CD4-positive, alpha-beta T cell (primary cell): ENCODE data around the gene JAK1. TPM values are rescaled to one million over a fixed set of nuclear protein-coding genes. Genes with fewer than 3 reads are reported as not detected.

ENCODE experiments used
- ATAC-seq: fragments of 200-7000 bp; cut with Tn5 transposase; one replicate; pipeline ENCODE4 v1.10.0; 2022; ENCODE audit warnings: mild to moderate bottlenecking; ENCODE audit not compliant: poor library complexity
- CTCF ChIA-PET: fragments of 350-600 bp; sonication (Branson Sonifier 250); formaldehyde crosslinking; loops from one replicate; lab custom pipeline; 2021; ENCODE audit warnings: antibody characterized with exemption, inconsistent platforms; lab: Charles Lee
- POLR2A ChIA-PET: fragments of 350-600 bp; sonication (Branson Sonifier 250); formaldehyde crosslinking; loops from one replicate; lab custom pipeline; 2021; ENCODE audit warnings: antibody characterized with exemption, inconsistent platforms; lab: Charles Lee
- DNase-seq, 14 experiments: peaks; one replicate each; pipeline ENCODE4 v3.0.0-alpha.2; 2013 to 2020; ENCODE audit warnings: mixed read lengths in 2 of 14
- H3K27ac ChIP-seq, 2 donors: one replicate each; pipeline versions ENCODE4 v1.5.1 to v1.7.0; 2013; ENCODE audit warnings: low read length in 2 of 2, low read depth in 1 of 2, mild to moderate bottlenecking in 1 of 2
- H3K27me3 ChIP-seq, 2 experiments: 1 replicate in 1 of 2; 2 replicates in 1 of 2; pipeline versions ENCODE4 v1.6.1 to v1.7.0; 2013; ENCODE audit warnings: low read length in 2 of 2, control low read depth in 1 of 2, mild to moderate bottlenecking in 1 of 2, moderate library complexity in 1 of 2; ENCODE audit not compliant: insufficient read depth in 2 of 2, control insufficient read depth in 1 of 2
- H3K36me3 ChIP-seq: one replicate; pipeline ENCODE4 v1.6.1; 2013; ENCODE audit warnings: low read length, control low read depth; ENCODE audit not compliant: insufficient read depth
- H3K4me1 ChIP-seq: one replicate; pipeline ENCODE4 v1.6.1; 2013; ENCODE audit warnings: low read length, control low read depth; ENCODE audit not compliant: insufficient read depth
- H3K4me3 ChIP-seq: one replicate; pipeline ENCODE4 v1.5.1; 2013; ENCODE audit warnings: mild to moderate bottlenecking, low read length, moderate library complexity
- H3K9me3 ChIP-seq, 2 experiments: 1 replicate in 1 of 2; 2 replicates in 1 of 2; pipeline versions ENCODE4 v1.6.1 to v1.7.0; 2013; ENCODE audit warnings: low read length in 2 of 2, mild to moderate bottlenecking in 2 of 2, control low read depth in 1 of 2, moderate library complexity in 1 of 2; ENCODE audit not compliant: control insufficient read depth in 1 of 2, insufficient read depth in 1 of 2
- H3K27ac Mint-ChIP-seq: one replicate; pipeline ENCODE4 v1.8.0; 2020; ENCODE audit warnings: mixed read lengths
- H3K27me3 Mint-ChIP-seq: one replicate; pipeline ENCODE4 v1.8.0; 2021; ENCODE audit warnings: mixed read lengths
- H3K36me3 Mint-ChIP-seq: one replicate; pipeline ENCODE4 v1.8.0; 2021; ENCODE audit warnings: low read depth, mixed read lengths
- H3K4me1 Mint-ChIP-seq: one replicate; pipeline ENCODE4 v1.8.0; 2021; ENCODE audit warnings: low read depth, mixed read lengths
- H3K4me3 Mint-ChIP-seq: one replicate; pipeline ENCODE4 v1.8.0; 2020; ENCODE audit warnings: mild to moderate bottlenecking, mixed read lengths
- H3K9me3 Mint-ChIP-seq: one replicate; pipeline ENCODE4 v1.8.0; 2020; ENCODE audit warnings: mixed read lengths
- intact Hi-C, 2 experiments: fragments of 100-400 bp; cut with DNase I in 1 of 2; cut with micrococcal nuclease in 1 of 2; formaldehyde crosslinking; loops; one replicate each; pipeline versions ENCODE4 v1.15.1 to v1.9.0; 2023 to 2025; cut with DNase I, micrococcal nuclease
- total RNA-seq, 174 experiments: library from RNA in 2 of 174; stranded (reverse) in 2 of 174; gene quantifications; one replicate each; pipeline ENCODE4 v1.2.3 and lab custom pipeline; 2021 to 2026
- TF ChIP-seq, protein P1 (sequence below): fragments of 200-600 bp; IDR thresholded peaks from one replicate; pipeline ENCODE4 v1.8.0; 2022; ENCODE audit warnings: antibody characterized with exemption, mild to moderate bottlenecking

JAK1 gene
- total RNA-seq, 2 experiments from 2014 or later, result 240 to 252 TPM

DNA sequence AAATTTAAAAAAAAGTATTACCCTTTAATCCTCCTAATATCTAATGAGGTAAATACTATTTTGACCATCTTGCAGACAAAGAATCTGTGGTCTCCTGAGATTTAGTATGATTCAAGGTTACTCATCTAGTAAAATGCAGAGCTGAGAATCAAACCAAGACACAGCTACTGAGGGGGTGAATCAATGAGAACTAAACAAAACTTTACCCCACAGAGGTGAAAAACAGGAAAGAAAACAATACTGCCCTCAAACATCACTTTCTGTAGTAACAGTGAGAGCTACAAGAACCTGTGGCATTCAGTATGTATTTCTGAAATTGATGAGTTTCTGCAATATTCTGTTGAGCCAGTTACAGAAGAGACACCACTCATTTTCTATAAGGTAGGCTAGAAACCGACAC lies 85.1 kb downstream of the JAK1 start:
- CTCF ChIA-PET, result interaction anchor here (1.1 to 1.2 kb wide), 2 partner anchors 11 to 23 kb away, joined by 3 to 4 read pairs; no protein-coding TSS in a partner anchor
- peaks cover 87% of the 10 kb centered on the region for H3K36me3 Mint-ChIP-seq
- no peak overlapping the region for H3K27ac ChIP-seq
- H3K4me3 ChIP-seq, result no peak overlapping the region
- peak overlapping the region; percentile 5 for H3K4me3 Mint-ChIP-seq
- POLR2A ChIA-PET, result interaction anchor here (2.2 kb wide), 1 partner anchor 85 kb away, joined by 7 read pairs; the partner anchor contains the start of gene JAK1
- intact Hi-C loops, result no loop called here
- peaks cover 60% of the 10 kb centered on the region for H3K36me3 ChIP-seq
- no peak for ATAC-seq
- no peaks in the 10 kb centered on the region for H3K9me3 ChIP-seq
- H3K4me1 Mint-ChIP-seq, result peaks cover 82% of the 10 kb centered on the region
- no peaks in the 10 kb centered on the region for H3K9me3 Mint-ChIP-seq
- H3K27me3 Mint-ChIP-seq, result no peaks in the 10 kb centered on the region
- DNase-seq, result no peak
- H3K27ac Mint-ChIP-seq, result peak overlapping the region; percentile 32
- H3K27me3 ChIP-seq, result no peaks in the 10 kb centered on the region
- peaks cover 25% of the 10 kb centered on the region for H3K4me1 ChIP-seq
- TF ChIP-seq, protein P1, sequence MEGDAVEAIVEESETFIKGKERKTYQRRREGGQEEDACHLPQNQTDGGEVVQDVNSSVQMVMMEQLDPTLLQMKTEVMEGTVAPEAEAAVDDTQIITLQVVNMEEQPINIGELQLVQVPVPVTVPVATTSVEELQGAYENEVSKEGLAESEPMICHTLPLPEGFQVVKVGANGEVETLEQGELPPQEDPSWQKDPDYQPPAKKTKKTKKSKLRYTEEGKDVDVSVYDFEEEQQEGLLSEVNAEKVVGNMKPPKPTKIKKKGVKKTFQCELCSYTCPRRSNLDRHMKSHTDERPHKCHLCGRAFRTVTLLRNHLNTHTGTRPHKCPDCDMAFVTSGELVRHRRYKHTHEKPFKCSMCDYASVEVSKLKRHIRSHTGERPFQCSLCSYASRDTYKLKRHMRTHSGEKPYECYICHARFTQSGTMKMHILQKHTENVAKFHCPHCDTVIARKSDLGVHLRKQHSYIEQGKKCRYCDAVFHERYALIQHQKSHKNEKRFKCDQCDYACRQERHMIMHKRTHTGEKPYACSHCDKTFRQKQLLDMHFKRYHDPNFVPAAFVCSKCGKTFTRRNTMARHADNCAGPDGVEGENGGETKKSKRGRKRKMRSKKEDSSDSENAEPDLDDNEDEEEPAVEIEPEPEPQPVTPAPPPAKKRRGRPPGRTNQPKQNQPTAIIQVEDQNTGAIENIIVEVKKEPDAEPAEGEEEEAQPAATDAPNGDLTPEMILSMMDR, result no peak

DNA sequence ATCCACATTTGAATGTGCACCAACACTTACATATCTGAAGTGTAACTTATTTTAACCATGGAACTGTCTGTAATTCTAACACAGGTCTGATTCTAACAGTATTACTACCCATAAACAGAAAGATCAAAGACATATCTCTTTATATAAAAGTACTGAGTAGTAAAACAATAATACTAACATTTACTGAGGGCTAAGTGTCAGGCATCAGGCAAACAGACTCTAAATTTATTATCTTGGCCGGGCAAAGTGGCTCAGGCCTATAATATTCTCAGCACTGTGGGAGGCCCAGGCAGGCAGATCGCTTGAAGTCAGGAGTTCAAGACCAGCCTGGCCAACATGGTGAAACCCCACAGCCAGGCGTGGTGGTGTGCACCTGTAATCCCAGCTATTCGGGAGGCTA lies 85.9 kb downstream of the JAK1 start:
- peaks cover 69% of the 10 kb centered on the region for H3K36me3 ChIP-seq
- H3K36me3 Mint-ChIP-seq, result peaks cover 89% of the 10 kb centered on the region

DNA sequence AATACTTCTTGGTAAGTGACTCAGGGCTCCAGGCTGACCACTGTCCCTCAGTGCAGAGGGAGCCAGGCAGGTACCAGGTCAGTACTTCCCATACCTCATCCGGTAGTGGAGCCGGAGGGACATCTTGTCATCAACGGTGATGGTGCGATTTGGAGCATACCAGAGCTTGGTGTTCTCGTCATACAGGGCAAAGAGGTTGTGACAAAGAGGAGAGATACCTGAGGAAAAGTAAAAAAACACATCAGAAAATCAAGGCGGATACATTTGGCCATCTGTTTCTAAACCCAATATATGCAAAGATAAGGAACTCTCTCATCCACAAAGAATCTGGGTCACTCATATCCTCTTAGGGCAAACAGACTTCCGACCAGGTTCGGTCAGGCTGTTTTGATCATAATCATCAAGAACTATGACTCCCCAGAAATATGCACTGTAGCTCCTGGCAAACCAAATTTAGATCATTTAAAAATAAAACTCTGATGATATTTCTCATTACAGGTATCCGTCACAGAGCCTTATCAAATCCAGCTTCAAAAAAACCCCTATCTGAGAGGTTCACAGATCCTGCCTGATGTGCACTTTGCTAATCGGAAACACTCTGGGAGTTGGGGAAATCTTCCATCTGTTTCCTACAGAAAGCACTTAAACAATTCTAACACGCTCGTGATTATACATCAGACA lies 87.3 kb downstream of the JAK1 start:
- intact Hi-C loops, result loop anchor here (5.0 to 10.0 kb wide), 5 partner anchors 43 to 538 kb away; no protein-coding TSS in a partner anchor
- POLR2A ChIA-PET, result interaction anchor here (1.1 to 5.2 kb wide), 5 partner anchors 8 to 187 kb away, joined by 3 to 58 read pairs (median 9); partner anchors contain the start of gene JAK1
- Histone ChIP-seq H3K27me3 (no peaks in the 10 kb centered on the region), H3K27ac (peak overlapping the region in 1 of 2 donors; percentile 36), H3K4me3 (no peak overlapping the region), H3K9me3 (no peaks in the 10 kb centered on the region), H3K4me1 (peaks cover 40% of the 10 kb centered on the region), H3K36me3 (peaks cover 69% of the 10 kb centered on the region)
- DNase-seq (no peak), ATAC-seq (no peak)
- H3K27ac Mint-ChIP-seq, result peak overlapping the region; percentile 82
- H3K9me3 Mint-ChIP-seq, result no peaks in the 10 kb centered on the region
- CTCF ChIA-PET, result interaction anchor here (1.0 to 2.4 kb wide), 2 partner anchors 88 to 196 kb away, joined by 4 to 9 read pairs; partner anchors contain the start of gene JAK1
- H3K4me1 Mint-ChIP-seq, result peaks cover 88% of the 10 kb centered on the region
- no peak overlapping the region for H3K4me3 Mint-ChIP-seq
- H3K36me3 Mint-ChIP-seq, result peaks cover 90% of the 10 kb centered on the region
- TF ChIP-seq, protein P1, result no peak
- H3K27me3 Mint-ChIP-seq, result no peaks in the 10 kb centered on the region

More for the DNA sequence above, 85.9 kb downstream of the JAK1 start:
- H3K27me3 ChIP-seq, result no peaks in the 10 kb centered on the region
- no peaks in the 10 kb centered on the region for H3K9me3 ChIP-seq
- Mint-ChIP-seq H3K4me3 (no peak overlapping the region), H3K27me3 (no peaks in the 10 kb centered on the region), H3K4me1 (peaks cover 88% of the 10 kb centered on the region), H3K27ac (peak overlapping the region; percentile 22), H3K9me3 (no peaks in the 10 kb centered on the region)
- peaks cover 33% of the 10 kb centered on the region for H3K4me1 ChIP-seq
- TF ChIP-seq, protein P1, result no peak
- DNase-seq (no peak), ATAC-seq (no peak)
- ChIA-PET POLR2A (no interaction called here), CTCF (interaction anchor here (1.1 to 2.4 kb wide), 3 partner anchors 12 to 195 kb away, joined by 3 to 9 read pairs (median 4); no protein-coding TSS in a partner anchor)
- intact Hi-C loops, result no loop called here
- H3K27ac ChIP-seq, result no peak overlapping the region
- H3K4me3 ChIP-seq, result no peak overlapping the region
